Metanephros (tissue), 1 donor: ENCODE data around the gene ZPBP. TPM values are rescaled to one million over a fixed set of nuclear protein-coding genes. Genes with fewer than 3 reads are reported as not detected.

Source experiments
- total RNA-seq: library from RNA; depleted of rRNA; stranded (reverse); fragments of >200 nt; gene quantifications from one replicate; pipeline ENCODE4 v1.2.3, GENCODE V29; 2014

ZPBP gene, protein sequence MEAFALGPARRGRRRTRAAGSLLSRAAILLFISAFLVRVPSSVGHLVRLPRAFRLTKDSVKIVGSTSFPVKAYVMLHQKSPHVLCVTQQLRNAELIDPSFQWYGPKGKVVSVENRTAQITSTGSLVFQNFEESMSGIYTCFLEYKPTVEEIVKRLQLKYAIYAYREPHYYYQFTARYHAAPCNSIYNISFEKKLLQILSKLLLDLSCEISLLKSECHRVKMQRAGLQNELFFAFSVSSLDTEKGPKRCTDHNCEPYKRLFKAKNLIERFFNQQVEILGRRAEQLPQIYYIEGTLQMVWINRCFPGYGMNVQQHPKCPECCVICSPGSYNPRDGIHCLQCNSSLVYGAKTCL
- total RNA-seq = 0.88 TPM

DNA sequence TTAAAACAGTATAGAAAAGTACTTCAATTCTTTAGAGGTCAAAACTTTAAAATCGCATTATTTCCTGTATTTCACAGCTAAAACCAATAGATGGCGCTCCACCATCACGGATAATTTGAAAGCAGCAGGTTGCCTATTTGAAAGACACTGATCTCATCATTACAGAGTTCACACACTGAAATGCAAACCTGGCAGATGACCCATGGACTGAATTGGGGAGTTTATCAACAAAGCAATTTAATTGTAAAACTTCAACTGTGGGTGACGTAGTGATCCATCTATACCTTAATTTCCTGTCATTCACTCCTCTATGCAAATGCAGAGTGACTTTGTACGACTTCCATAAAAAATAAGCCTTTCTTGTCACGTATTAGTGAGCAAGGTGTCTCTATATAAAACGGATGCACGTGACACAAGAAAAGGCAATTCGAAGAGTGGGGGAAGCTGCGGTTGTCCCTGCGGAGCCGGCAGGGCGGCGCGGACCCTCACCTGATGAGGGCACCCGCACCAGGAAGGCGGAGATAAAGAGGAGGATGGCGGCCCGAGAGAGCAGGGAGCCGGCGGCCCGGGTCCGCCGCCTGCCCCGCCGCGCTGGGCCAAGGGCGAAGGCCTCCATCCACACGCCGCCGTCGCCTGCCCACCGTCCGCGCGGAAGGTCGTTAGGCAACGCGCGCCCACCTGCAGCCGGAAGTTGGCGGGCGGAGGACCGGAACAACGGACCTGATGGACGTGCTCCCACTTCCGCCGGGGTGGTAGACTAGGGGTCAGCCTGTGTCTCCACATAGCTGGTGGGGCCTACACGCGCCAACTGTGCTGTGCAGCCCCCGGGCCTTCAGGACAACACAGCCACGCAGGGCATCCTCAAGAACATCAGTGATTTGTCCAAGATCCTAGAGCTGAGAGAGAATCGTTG lies at the start of gene ZPBP:
TSS of gene ZPBP (minus strand) at position 668 of the 913 bp plus-strand sequence. CDS start at position 616, 52 bp downstream.

Other genes with a start within 250 kb of the ZPBP start
- gene IKZF1, start 211.5 kb upstream of the ZPBP start, total RNA-seq = 12.7 TPM